Prostate gland (tissue), 2 donors: ENCODE results near the gene RASGEF1B. TPM values are rescaled to one million over a fixed set of nuclear protein-coding genes. Genes with fewer than 3 reads are reported as not detected.

Experiments
- DNase-seq: peaks from one replicate; pipeline ENCODE4 v3.0.0-alpha.2; 2019; ENCODE audit warnings: low spot score
- H3K27ac ChIP-seq, 2 donors: fragments of 200-600 bp; sonication (generic); 2 replicates each; pipeline ENCODE4 v1.5.1; 2017 to 2019
- H3K27me3 ChIP-seq: fragments of 200-600 bp; sonication (generic); replicated peaks from 2 replicates; pipeline ENCODE4 v1.5.1; 2019; ENCODE audit not compliant: insufficient read depth
- H3K36me3 ChIP-seq, 2 donors: fragments of 200-600 bp; sonication (generic); 1 replicate in 1 of 2; 2 replicates in 1 of 2; pipeline versions ENCODE4 v1.5.1 to v1.8.1; 2017 to 2019
- H3K4me1 ChIP-seq: fragments of 200-600 bp; sonication (generic); replicated peaks from 2 replicates; pipeline ENCODE4 v1.5.1; 2019
- H3K4me3 ChIP-seq, 2 donors: fragments of 200-600 bp; sonication (generic); 2 replicates each; pipeline ENCODE4 v1.5.1; 2017 to 2019
- H3K9me3 ChIP-seq: fragments of 200-600 bp; sonication (generic); 2 replicates; pipeline ENCODE4 v1.5.1; 2017
- POLR2A ChIP-seq: fragments of 450-650 bp; IDR thresholded peaks from one replicate; pipeline ENCODE4 v1.6.1; 2016; ENCODE audit warnings: antibody characterized with exemption, mild to moderate bottlenecking
- POLR2AphosphoS5 ChIP-seq: sonication (generic); formaldehyde crosslinking; IDR thresholded peaks from one replicate; pipeline ENCODE4 v1.6.1; 2017; ENCODE audit warnings: antibody characterized with exemption
- WGBS: methylation state at CpG from one replicate; pipeline ENCODE4 v1.1.5; 2018; 5-methylcytosine and 5-hydroxymethylcytosine counted together
- intact Hi-C: fragments of 100-400 bp; cut with DNase I; formaldehyde crosslinking; loops from one replicate; pipeline ENCODE4 v1.14.2; 2022
- total RNA-seq, 2 donors: library from RNA; depleted of rRNA; stranded (reverse); fragments of >200 nt; gene quantifications; one replicate each; pipeline ENCODE4 v1.1.0, GENCODE V29; 2016
- TF ChIP-seq, protein P1 (sequence below), 4 experiments: fragments of 200-600 bp in 2 of 4; fragments of 450-650 bp in 2 of 4; sonication (generic) in 2 of 4; IDR thresholded peaks; 1 replicate in 3 of 4; 2 replicates in 1 of 4; pipeline ENCODE4 v1.5.1; 2016 to 2019; ENCODE audit warnings: antibody characterized with exemption in 4 of 4, mild to moderate bottlenecking in 2 of 4, moderate library complexity in 2 of 4

The RASGEF1B gene
- total RNA-seq, 2 donors from 2014 or later = 16.4 TPM

DNA sequence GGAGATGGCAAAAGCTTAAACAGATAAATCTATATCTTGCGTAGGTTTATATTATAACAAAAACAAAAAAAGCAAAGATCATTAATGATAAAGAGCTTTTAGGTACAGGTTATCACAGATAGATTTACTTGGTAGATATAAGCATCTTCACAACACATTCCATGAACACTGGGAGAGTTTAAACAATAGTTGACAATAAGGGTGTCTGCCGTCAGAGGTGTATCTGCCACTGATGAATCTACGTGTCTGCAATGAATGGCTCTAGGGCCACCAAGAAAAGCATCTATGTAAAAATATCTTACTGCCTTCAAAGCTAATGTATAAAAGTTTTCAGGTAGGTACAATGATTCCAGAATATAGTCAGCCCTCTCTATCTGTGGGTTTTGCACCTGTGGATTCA lies 43.7 kb downstream of the RASGEF1B start:
- Histone ChIP-seq H3K27me3 (no peaks in the 10 kb centered on the region), H3K4me1 (no peaks in the 10 kb centered on the region), H3K27ac (no peak overlapping the region), H3K4me3 (no peak overlapping the region), H3K9me3 (no peaks in the 10 kb centered on the region), H3K36me3 (peaks cover 2 to 4% of the 10 kb centered on the region in 2 donors)
- no peak for TF ChIP-seq POLR2AphosphoS5
- TF ChIP-seq, protein P1, sequence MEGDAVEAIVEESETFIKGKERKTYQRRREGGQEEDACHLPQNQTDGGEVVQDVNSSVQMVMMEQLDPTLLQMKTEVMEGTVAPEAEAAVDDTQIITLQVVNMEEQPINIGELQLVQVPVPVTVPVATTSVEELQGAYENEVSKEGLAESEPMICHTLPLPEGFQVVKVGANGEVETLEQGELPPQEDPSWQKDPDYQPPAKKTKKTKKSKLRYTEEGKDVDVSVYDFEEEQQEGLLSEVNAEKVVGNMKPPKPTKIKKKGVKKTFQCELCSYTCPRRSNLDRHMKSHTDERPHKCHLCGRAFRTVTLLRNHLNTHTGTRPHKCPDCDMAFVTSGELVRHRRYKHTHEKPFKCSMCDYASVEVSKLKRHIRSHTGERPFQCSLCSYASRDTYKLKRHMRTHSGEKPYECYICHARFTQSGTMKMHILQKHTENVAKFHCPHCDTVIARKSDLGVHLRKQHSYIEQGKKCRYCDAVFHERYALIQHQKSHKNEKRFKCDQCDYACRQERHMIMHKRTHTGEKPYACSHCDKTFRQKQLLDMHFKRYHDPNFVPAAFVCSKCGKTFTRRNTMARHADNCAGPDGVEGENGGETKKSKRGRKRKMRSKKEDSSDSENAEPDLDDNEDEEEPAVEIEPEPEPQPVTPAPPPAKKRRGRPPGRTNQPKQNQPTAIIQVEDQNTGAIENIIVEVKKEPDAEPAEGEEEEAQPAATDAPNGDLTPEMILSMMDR (IDR thresholded peaks at IDR 0.05) = no peak
- no peak for TF ChIP-seq POLR2A
- no peak for DNase-seq
- WGBS = 50% methylated on average over 3 of the region's 3 CpGs
- intact Hi-C loops = no loop called here

DNA sequence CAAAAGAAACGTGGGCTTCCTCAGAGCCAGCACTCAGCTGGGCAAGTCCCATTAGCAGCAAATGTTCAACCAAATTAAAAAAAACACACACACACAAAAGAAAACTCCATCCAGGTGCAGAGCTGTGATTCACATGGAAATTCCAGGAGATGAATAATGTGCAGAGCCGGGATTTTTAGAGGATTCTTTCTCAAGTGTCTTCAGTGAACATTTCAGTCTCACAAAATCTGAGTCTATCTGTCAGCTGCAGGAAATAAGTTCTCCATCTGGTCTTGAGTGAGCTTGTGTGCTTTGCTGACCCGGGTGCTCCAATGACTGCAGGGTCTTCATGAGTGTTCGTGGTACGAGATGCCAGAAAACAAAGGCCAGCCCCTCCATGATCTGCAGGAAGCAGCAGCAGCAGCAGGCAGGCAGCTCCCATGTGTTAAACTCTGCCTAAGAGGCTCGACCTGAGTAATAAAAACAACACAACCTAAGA lies 44.3 kb downstream of the RASGEF1B start:
- Histone ChIP-seq H3K27me3 (no peaks in the 10 kb centered on the region), H3K4me3 (no peak overlapping the region), H3K9me3 (no peaks in the 10 kb centered on the region), H3K36me3 (peaks cover 2 to 4% of the 10 kb centered on the region in 2 donors), H3K27ac (no peak overlapping the region), H3K4me1 (no peaks in the 10 kb centered on the region)
- intact Hi-C loops = no loop called here
- DNase-seq = no peak
- 28% methylated on average over 6 of the region's 6 CpGs for WGBS
- TF ChIP-seq POLR2A = no peak
- TF ChIP-seq, protein P1 (IDR thresholded peaks at IDR 0.05) = no peak
- no peak for TF ChIP-seq POLR2AphosphoS5

DNA sequence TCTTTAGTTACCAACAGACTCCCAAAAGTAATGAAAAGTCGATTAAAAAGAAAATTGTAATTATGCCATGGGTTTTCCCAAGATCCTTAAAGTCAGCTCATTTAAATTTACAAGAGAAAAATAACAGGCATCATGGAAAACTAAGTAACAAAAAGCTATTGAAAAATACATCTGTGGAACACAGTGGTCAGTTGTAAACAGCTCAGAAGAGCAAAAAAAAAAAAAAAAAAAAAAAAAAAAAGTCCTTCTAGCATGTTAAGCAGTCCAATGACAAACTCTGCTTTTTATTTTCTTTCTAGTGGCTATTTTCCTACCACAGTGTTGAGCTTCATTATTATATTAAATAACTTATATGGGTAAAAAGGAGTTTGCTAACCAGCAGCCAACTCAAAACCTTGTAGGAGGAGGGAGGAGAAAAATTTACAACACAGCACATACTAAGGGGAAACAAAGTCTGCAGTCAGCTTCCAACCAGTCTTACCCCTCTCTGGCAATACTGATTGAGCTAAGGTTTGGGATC lies 44.9 kb downstream of the RASGEF1B start:
- Histone ChIP-seq H3K4me1 (no peaks in the 10 kb centered on the region), H3K27me3 (no peaks in the 10 kb centered on the region), H3K4me3 (no peak overlapping the region), H3K36me3 (peaks cover 2 to 4% of the 10 kb centered on the region in 2 donors), H3K27ac (no peak overlapping the region), H3K9me3 (no peaks in the 10 kb centered on the region)
- no peak for DNase-seq
- TF ChIP-seq, protein P1 (IDR thresholded peaks at IDR 0.05) = no peak
- TF ChIP-seq POLR2AphosphoS5 (no peak), POLR2A (no peak)
- 61% methylated on average over 1 of the region's 1 CpG for WGBS
- intact Hi-C loops = no loop called here

DNA sequence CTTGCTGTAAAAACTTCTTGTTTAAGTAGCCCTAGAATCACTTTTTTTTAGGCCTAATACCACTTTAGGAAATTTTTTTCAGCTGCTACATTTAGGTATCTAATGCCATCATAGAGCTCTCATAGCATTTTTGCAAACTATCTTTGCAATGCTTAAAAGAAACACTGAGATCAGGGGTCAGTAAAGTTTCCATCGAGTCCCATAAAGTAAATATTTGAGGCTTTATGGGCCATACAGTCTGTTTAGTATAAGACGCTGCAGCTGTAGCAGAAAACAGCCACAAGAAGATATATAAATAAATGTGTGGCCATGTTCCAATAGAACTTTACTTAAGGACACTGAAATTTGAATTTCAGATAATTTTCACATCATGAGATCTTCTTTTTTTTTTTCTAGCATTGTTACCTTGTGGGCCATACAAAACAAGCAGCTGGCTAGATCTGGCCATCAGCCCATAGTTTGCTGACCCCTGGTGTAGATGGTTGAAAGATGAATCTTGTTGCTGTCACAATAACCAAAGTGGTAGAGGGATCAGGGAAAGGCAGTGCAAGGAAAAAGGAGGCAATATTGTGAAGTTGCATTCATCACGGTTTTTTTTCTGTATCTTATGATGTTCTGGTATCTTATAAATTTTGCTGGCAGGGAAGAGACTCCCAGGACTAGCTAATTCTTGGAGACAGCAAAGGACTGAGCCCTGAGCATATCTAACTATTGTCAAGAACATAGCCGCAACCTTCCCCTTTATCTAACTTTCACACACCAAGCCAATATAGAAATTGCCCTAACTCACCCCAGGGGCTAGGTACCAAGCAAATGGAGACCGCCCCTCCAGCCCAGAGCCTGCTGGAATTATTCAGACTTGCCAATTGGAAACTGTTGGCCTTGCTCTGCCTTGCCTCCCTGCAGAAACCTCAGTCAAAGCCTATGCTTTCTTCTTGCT lies 46.6 kb downstream of the RASGEF1B start:
- intact Hi-C loops = no loop called here
- WGBS = 74% methylated on average over 5 of the region's 5 CpGs
- Histone ChIP-seq H3K9me3 (no peaks in the 10 kb centered on the region), H3K27me3 (no peaks in the 10 kb centered on the region), H3K4me1 (no peaks in the 10 kb centered on the region), H3K27ac (no peak overlapping the region), H3K36me3 (no peaks in the 10 kb centered on the region), H3K4me3 (no peak overlapping the region)
- DNase-seq = no peak
- TF ChIP-seq, protein P1 (IDR thresholded peaks at IDR 0.05) = no peak
- TF ChIP-seq POLR2A (no peak), POLR2AphosphoS5 (no peak)
